ENCODE measurements around the gene TGIF1.

DNA sequence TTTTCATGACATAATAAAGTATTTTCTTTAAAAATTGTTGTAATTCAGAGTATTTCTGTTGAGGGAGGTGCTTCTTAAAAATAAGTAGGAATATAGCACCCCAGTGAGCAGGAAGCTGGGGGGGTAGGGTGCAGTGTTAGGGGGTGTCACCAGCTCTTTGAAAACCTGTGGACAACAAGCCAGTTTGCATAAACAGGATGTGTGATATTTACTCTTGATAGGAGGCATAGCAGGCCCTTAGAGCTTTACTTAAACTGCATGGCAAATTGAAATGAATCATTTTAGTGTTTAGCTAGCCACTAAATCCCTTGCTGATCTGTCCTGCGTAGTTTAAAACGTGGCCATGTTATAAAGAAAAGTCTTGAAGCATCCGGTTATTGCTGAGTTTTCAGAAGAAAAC is 8.4 kb downstream of the TGIF1 start:
- TF ChIP-seq, protein P1, sequence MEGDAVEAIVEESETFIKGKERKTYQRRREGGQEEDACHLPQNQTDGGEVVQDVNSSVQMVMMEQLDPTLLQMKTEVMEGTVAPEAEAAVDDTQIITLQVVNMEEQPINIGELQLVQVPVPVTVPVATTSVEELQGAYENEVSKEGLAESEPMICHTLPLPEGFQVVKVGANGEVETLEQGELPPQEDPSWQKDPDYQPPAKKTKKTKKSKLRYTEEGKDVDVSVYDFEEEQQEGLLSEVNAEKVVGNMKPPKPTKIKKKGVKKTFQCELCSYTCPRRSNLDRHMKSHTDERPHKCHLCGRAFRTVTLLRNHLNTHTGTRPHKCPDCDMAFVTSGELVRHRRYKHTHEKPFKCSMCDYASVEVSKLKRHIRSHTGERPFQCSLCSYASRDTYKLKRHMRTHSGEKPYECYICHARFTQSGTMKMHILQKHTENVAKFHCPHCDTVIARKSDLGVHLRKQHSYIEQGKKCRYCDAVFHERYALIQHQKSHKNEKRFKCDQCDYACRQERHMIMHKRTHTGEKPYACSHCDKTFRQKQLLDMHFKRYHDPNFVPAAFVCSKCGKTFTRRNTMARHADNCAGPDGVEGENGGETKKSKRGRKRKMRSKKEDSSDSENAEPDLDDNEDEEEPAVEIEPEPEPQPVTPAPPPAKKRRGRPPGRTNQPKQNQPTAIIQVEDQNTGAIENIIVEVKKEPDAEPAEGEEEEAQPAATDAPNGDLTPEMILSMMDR (IDR thresholded peaks at IDR 0.05 in 2 of 3, conservative IDR thresholded peaks at IDR 0.05 in 1 of 3; ENCODE audit: borderline replicate concordance in 1 of 3, insufficient read depth in 1 of 3, low read depth in 2 of 3, low read length in 2 of 3): no peak
- TF ChIP-seq, protein P2, sequence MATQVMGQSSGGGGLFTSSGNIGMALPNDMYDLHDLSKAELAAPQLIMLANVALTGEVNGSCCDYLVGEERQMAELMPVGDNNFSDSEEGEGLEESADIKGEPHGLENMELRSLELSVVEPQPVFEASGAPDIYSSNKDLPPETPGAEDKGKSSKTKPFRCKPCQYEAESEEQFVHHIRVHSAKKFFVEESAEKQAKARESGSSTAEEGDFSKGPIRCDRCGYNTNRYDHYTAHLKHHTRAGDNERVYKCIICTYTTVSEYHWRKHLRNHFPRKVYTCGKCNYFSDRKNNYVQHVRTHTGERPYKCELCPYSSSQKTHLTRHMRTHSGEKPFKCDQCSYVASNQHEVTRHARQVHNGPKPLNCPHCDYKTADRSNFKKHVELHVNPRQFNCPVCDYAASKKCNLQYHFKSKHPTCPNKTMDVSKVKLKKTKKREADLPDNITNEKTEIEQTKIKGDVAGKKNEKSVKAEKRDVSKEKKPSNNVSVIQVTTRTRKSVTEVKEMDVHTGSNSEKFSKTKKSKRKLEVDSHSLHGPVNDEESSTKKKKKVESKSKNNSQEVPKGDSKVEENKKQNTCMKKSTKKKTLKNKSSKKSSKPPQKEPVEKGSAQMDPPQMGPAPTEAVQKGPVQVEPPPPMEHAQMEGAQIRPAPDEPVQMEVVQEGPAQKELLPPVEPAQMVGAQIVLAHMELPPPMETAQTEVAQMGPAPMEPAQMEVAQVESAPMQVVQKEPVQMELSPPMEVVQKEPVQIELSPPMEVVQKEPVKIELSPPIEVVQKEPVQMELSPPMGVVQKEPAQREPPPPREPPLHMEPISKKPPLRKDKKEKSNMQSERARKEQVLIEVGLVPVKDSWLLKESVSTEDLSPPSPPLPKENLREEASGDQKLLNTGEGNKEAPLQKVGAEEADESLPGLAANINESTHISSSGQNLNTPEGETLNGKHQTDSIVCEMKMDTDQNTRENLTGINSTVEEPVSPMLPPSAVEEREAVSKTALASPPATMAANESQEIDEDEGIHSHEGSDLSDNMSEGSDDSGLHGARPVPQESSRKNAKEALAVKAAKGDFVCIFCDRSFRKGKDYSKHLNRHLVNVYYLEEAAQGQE (IDR thresholded peaks at IDR 0.05; ENCODE audit: low read depth): no peak
- TF ChIP-seq POLR2AphosphoS5 (IDR thresholded peaks at IDR 0.05; ENCODE audit: low read depth, low read length) (no peak; the same call in 1 of the 2 replicates), FOSL1 (IDR thresholded peaks at IDR 0.05; ENCODE audit: low read depth) (no peak), CEBPB (IDR thresholded peaks at IDR 0.05; ENCODE audit: low read depth) (no peak), EZH2 (IDR thresholded peaks at IDR 0.05) (no peak), EZH2phosphoT487 (IDR thresholded peaks at IDR 0.05; ENCODE audit: borderline replicate concordance) (no peak), POLR2A (IDR thresholded peaks at IDR 0.05; ENCODE audit: borderline replicate concordance, extremely low read depth, insufficient read depth, insufficient read length) (no peak)

Measured in HCT116 (cell line).